Common myeloid progenitor, CD34-positive (primary cell): Measurements from ENCODE around the gene PRKACA.
"Not testable (repeated sequence)": the region's sequence is repeated elsewhere in the genome, so short reads cannot be mapped to it uniquely, and the experiment has no call there.

Source experiments
- CTCF ChIA-PET: fragments of 350-600 bp; sonication (Branson Sonifier 250); formaldehyde crosslinking; loops from one replicate; lab custom pipeline; 2021; ENCODE audit warnings: antibody characterized with exemption; lab: Charles Lee
- POLR2A ChIA-PET: fragments of 350-600 bp; sonication (Branson Sonifier 250); formaldehyde crosslinking; loops from one replicate; lab custom pipeline; 2021; ENCODE audit warnings: antibody characterized with exemption; lab: Charles Lee
- DNase-seq, 3 donors: peaks; one replicate each; pipeline versions ENCODE4 v3.0.0 to v3.0.0-alpha.2; 2013
- H3K27ac ChIP-seq, 2 experiments: 1 replicate in 1 of 2; 2 replicates in 1 of 2; pipeline ENCODE4 v1.7.0; 2013; ENCODE audit warnings: inconsistent platforms in 2 of 2, low read length in 2 of 2, mild to moderate bottlenecking in 2 of 2, low read depth in 1 of 2, moderate library complexity in 1 of 2; ENCODE audit not compliant: severe bottlenecking in 2 of 2, insufficient read depth in 1 of 2, poor library complexity in 1 of 2
- H3K27me3 ChIP-seq, 5 experiments: replicated peaks in 2 of 5; 1 replicate in 3 of 5; 2 replicates in 2 of 5; pipeline versions ENCODE4 v1.6.1 to v1.7.0; 2013; ENCODE audit warnings: low read length in 4 of 5, mild to moderate bottlenecking in 2 of 5, moderate library complexity in 2 of 5, inconsistent platforms in 1 of 5; ENCODE audit not compliant: insufficient read depth in 5 of 5, control insufficient read depth in 4 of 5
- H3K36me3 ChIP-seq, 4 experiments: 1 replicate in 2 of 4; 2 replicates in 2 of 4; pipeline versions ENCODE4 v1.6.1 to v1.7.0; 2013; ENCODE audit warnings: low read length in 3 of 4, control low read depth in 1 of 4, mild to moderate bottlenecking in 1 of 4; ENCODE audit not compliant: control insufficient read depth in 4 of 4, insufficient read depth in 4 of 4
- H3K4me1 ChIP-seq, 4 experiments: 1 replicate in 3 of 4; 2 replicates in 1 of 4; pipeline versions ENCODE4 v1.6.1 to v1.7.1; 2013; ENCODE audit warnings: low read length in 3 of 4, mild to moderate bottlenecking in 3 of 4, control low read depth in 1 of 4, inconsistent platforms in 1 of 4, moderate library complexity in 1 of 4; ENCODE audit not compliant: control insufficient read depth in 4 of 4, insufficient read depth in 4 of 4; ENCODE audit errors: control extremely low read depth in 1 of 4
- H3K4me3 ChIP-seq, 7 experiments: 1 replicate in 4 of 7; 2 replicates in 3 of 7; pipeline versions ENCODE4 v1.5.1 to v1.7.0; 2013; ENCODE audit warnings: mild to moderate bottlenecking in 7 of 7, low read length in 6 of 7, moderate library complexity in 6 of 7, inconsistent platforms in 2 of 7, low read depth in 2 of 7, control low read depth in 1 of 7; ENCODE audit not compliant: insufficient read depth in 4 of 7, control insufficient read depth in 1 of 7; ENCODE audit errors: extremely low read depth in 1 of 7
- H3K9me3 ChIP-seq, 5 experiments: 1 replicate in 4 of 5; 2 replicates in 1 of 5; pipeline versions ENCODE4 v1.6.1 to v1.7.1; 2013; ENCODE audit warnings: low read length in 4 of 5, mild to moderate bottlenecking in 2 of 5, inconsistent platforms in 1 of 5, low read depth in 1 of 5, moderate library complexity in 1 of 5; ENCODE audit not compliant: control insufficient read depth in 4 of 5, insufficient read depth in 2 of 5; ENCODE audit errors: control extremely low read depth in 1 of 5
- WGBS: methylation state at CpG from one replicate; pipeline ENCODE4 v1.1.5; 2013; ENCODE audit not compliant: insufficient coverage; 5-methylcytosine and 5-hydroxymethylcytosine counted together

PRKACA gene

DNA sequence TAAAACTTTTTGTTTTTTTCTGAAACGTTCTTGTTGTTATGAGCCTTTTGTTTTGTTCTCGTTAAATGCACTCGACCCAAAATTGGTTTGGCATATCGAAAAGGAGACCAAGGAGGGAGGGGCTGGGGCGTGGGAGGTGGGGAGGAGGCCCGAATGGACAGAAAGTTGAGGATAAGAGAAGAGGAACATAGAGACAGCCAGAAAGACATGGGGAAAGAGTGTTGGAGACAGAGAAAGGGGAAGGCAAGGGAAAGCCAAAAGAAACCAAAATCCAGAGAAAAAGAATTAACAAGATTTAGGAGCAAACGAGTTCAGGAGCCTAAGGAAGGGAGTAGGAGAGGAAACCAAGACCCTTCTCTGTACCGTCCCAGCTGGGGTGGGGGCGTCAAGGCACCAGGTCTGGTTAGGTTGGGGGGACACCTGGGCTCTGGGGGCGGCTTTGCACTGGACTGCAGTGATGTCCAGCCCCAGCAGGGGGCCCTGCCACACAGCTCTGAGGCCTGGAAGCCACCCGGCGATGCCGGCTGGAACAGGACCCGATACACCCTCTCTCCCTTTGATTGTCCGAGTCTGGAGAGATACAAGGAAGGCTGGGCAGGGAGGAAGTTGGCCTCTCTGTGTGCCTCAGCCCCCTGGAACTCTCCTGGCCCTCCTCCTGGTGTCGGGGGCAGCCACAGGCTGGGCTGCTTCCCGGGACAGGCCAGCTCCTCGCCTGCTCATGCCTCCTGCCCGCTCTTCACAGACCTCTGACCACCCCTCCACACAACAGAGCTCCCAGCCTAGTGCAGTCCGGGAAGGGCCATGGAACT lies 30.4 kb upstream of the PRKACA start:
- Histone ChIP-seq H3K9me3 (no peaks in the 10 kb centered on the region), H3K27me3 (no peaks in the 10 kb centered on the region), H3K27ac (no peak overlapping the region), H3K4me1 (peaks cover 0 to 31% (median 28%) of the 10 kb centered on the region in 4 experiments), H3K4me3 (peak overlapping the region in 1 of 7 experiments; percentile 52), H3K36me3 (peaks cover 4 to 20% (median 12%) of the 10 kb centered on the region in 4 experiments)
- 38% methylated on average over 12 of the region's 20 CpGs for WGBS
- peak; percentile 49 to 69 (median 66) for DNase-seq
- ChIA-PET CTCF (interaction anchor here (0.6 to 3.1 kb wide), 11 partner anchors 8 to 203 kb away, joined by 3 to 13 read pairs (median 3); partner anchors contain the start of gene ASF1B), POLR2A (interaction anchor here (0.6 to 0.8 kb wide), 2 partner anchors 11 to 52 kb away, joined by 3 read pairs; partner anchors contain the start of gene ASF1B)

DNA sequence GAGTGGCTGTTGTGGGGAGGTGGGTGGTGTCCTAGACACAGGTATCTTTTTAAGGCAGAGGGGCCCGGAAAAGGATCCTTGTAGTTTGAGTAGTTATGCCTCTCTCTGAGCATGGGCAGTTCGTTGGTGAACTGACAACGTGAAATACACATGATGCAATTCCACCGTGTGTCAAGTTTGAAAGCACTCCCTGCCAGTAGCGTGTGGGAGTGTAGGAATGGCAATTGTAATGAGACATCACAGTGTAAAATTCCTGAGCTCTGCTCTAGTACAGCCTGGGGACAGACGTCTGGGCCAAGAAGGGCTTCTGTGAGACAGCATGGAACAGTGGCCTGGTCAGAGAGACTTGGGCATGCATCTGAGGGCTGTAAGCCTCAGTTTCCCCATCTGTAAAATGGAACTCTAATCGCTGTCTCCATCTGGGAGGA lies 29.2 kb upstream of the PRKACA start:
- DNase-seq: no peak
- Histone ChIP-seq H3K9me3 (no peaks in the 10 kb centered on the region), H3K4me1 (peaks cover 0 to 41% (median 28%) of the 10 kb centered on the region in 4 experiments), H3K27me3 (no peaks in the 10 kb centered on the region), H3K36me3 (peaks cover 0 to 8% (median 5%) of the 10 kb centered on the region in 4 experiments), H3K27ac (no peak overlapping the region), H3K4me3 (no peak overlapping the region)
- 94% methylated on average over 7 of the region's 7 CpGs for WGBS
- CTCF ChIA-PET: interaction anchor here (1.1 to 3.1 kb wide), 6 partner anchors 10 to 202 kb away, joined by 3 to 13 read pairs (median 9); partner anchors contain the start of gene ASF1B
- POLR2A ChIA-PET: interaction anchor here (0.7 kb wide), 1 partner anchor 262 kb away, joined by 5 read pairs; no protein-coding TSS in a partner anchor

DNA sequence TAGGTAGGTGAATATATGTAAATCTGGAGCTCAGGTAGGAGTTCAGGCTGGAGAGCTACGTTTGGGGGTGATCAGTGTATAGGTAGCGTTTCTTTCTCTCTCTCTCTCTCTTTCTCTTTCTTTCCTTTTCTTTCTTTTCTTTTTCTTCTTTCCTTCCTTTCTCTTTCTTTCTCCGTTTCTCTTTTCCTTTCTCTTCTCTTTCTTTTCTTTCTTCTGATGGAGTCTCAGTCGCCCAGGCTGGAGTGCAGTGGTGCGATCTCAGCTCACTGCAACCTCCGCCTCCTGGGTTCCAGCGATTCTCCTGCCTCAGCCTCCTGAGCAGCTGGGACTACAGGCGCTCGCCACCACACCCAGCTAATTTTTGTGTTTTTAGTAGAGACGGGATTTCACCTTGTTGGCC lies 28.6 kb upstream of the PRKACA start:
- DNase-seq, H3K9me3 ChIP-seq, H3K27ac ChIP-seq, H3K36me3 ChIP-seq, H3K4me3 ChIP-seq, H3K27me3 ChIP-seq: not testable (repeated sequence)
- H3K4me1 ChIP-seq: peaks cover 0 to 44% (median 28%) of the 10 kb centered on the region in 4 experiments
- POLR2A ChIA-PET: interaction anchor here (0.7 kb wide), 1 partner anchor 262 kb away, joined by 5 read pairs; no protein-coding TSS in a partner anchor
- CTCF ChIA-PET: interaction anchor here (0.7 to 1.9 kb wide), 7 partner anchors 9 to 202 kb away, joined by 3 to 11 read pairs (median 3); partner anchors contain the start of gene ASF1B
- WGBS: 90% methylated on average over 2 of the region's 10 CpGs

DNA sequence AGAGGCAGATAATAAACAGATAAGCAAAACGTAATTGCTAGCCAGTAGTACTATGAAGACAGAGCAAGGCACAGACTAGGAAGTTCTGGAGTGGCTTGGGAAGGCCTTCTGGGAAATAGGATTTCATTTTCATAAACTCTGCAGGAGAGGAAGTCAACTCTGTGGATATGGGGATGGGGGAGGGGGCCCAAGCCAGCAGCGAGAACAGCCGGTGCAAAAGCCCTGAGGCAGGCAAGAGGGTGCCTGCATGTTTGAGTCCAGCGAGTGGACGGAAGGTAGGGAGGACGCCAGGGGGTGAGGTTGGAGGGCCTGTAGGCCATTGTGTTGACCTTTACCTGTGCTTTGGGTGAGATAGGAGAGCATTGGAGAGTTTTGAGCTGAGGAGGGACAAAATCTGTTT lies 27.8 kb upstream of the PRKACA start:
- ChIA-PET CTCF (interaction anchor here (0.7 to 1.9 kb wide), 11 partner anchors 8 to 264 kb away, joined by 3 to 11 read pairs (median 3); partner anchors contain the start of gene ASF1B), POLR2A (no interaction called here)
- Histone ChIP-seq H3K27me3 (no peaks in the 10 kb centered on the region), H3K27ac (no peak overlapping the region), H3K4me1 (peaks cover 0 to 41% (median 26%) of the 10 kb centered on the region in 4 experiments), H3K4me3 (no peak overlapping the region), H3K9me3 (no peaks in the 10 kb centered on the region), H3K36me3 (no peaks in the 10 kb centered on the region)
- no peak for DNase-seq
- 92% methylated on average over 6 of the region's 6 CpGs for WGBS

DNA sequence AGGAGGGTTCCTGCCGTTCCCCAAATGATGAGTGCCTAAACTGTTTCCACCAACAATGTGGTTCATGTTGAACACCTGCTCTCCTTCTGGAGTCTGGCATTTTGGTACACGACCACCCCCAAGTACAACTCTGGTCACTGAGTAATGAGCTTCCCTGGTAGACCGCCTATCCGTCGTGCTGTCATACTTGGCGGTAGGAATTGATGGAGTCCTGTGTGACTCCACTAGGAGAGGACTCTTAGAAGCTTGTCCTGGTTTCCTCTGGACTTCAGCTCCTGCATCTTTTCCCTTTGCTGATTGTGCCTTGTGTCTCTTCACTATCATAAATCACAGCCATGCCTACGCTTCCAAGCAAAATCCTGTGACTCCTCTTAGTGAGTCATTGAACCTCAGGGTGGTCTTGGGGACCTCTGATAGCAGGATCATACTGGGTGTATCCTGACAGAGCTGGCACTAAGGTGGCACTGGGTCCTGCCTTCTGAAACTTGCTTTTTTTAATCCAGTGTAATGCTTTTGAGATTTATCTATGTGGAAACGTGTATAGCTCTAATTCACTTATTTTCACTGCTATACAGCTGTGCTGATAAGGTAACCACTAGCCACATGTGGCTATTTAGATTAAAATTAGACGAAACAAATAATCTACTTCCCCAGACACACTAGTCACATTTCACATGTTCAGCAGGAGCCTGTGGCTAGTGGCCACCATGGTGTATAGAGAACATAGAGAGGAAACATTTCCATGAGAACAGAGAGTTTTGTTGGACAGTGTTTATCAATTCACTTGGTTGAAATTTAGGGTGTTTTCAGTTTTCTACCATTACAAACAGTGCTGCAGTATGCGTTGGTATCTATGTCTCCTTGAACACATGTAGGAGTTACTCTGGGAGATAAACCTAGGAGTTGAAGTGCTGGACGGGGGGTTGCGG lies 25.0 kb upstream of the PRKACA start:
- peak; percentile 64 to 89 (median 81) for DNase-seq
- no peaks in the 10 kb centered on the region for H3K27me3 ChIP-seq
- no peaks in the 10 kb centered on the region for H3K36me3 ChIP-seq
- H3K4me1 ChIP-seq: peaks cover 0 to 37% (median 14%) of the 10 kb centered on the region in 4 experiments
- WGBS: 85% methylated on average over 11 of the region's 12 CpGs
- POLR2A ChIA-PET: no interaction called here
- H3K27ac ChIP-seq: no peak overlapping the region
- CTCF ChIA-PET: interaction anchor here (1.2 to 1.6 kb wide), 5 partner anchors 18 to 206 kb away, joined by 3 to 7 read pairs (median 4); no protein-coding TSS in a partner anchor
- H3K9me3 ChIP-seq: no peaks in the 10 kb centered on the region
- no peak overlapping the region for H3K4me3 ChIP-seq

DNA sequence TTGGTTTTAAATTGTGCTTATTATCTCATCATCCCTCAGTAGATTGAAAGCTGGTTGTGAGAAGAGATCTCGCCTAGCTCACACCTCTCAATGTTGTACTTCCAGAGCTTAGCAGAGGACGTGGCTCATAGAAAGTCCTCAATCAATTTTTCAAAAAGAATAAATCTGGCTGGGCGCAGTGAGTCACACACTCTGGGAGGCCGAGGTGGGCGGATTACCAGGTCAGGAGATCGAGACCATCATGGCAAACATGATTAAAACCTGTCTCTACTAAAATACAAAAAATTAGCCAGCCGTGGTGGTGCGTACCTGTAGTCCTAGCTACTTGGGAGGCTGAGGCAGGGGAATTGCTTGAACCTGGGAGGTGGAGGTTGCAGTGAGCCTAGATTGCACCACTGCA lies 23.5 kb upstream of the PRKACA start:
- ChIA-PET CTCF (interaction anchor here (1.0 to 2.6 kb wide), 5 partner anchors 12 to 266 kb away, joined by 3 to 9 read pairs (median 5); no protein-coding TSS in a partner anchor), POLR2A (no interaction called here)
- H3K36me3 ChIP-seq: no peaks in the 10 kb centered on the region

More for the DNA sequence above, 23.5 kb upstream of the PRKACA start:
- Histone ChIP-seq H3K4me1 (peaks cover 0 to 40% (median 16%) of the 10 kb centered on the region in 4 experiments), H3K27me3 (no peaks in the 10 kb centered on the region), H3K27ac (no peak overlapping the region), H3K4me3 (no peak overlapping the region), H3K9me3 (no peaks in the 10 kb centered on the region)
- DNase-seq: no peak
- WGBS: 100% methylated on average over 4 of the region's 8 CpGs
